ENCODE measurements around the gene CTSE.

The CTSE gene

DNA sequence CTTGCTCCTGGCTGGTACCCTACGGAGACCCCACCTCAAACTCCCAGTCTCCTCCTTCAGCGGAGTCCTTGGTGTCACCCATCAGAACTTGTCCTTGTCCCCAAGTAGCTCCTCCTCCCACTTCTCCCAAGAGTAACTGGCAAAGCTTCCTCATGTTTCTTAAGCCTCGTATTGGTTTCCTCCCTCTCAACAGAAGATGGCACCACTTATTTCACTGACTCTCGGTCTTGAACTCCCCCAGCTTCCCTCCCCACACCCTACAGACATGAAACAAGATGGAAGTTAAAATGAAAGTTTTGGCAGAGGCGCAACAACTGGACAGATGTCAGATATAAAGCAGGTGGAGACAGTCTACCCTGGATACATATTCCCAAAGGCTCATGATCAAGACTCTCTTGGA, 33.9 kb downstream of the CTSE start:
- peak; percentile 26 to 33 for DNase-seq

DNA sequence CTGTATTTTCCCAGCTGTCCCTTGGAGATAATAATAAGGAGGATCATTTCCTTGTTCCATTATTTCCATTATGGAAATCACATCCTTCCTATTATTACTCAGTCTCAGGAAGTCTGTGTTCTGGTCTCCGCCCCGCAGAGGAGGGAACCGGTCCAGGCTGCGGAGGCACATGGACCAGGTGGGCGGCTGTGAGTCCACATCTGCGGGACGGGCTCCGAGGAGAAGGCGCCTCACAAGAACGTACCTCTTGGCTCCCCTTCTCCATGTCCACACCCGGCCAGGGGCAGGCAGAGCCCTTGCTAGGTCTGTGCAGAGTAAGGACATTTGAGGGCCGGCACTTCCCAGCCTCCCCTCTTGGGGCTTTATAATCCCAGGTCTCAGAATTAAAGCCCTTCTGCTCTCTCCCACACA, 35.1 kb downstream of the CTSE start:
- DNase-seq = no peak

GRCh38 chr1:205986861-205987260, 36.8 kb downstream of the CTSE start:
- no peak for DNase-seq

DNA sequence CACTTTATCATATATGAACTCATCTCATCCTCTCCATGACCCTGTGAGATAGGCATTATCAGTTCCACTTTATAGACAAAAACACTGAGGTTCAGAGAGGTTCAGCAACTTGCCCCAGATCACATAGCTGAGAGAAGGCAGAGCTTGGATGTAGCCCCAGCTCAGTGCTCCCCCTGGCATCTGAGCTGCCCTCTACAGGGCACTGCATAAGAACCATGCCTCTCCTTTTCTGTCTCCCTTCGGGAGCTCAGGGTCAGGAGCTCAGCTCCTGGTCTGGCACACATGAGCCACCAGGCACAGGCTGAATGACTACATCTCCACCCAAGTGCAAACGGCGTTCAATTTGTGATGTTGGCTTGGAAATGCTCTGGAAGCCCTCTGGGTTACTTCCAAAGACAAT, 37.4 kb downstream of the CTSE start:
- DNase-seq = peak in 1 of 2 experiments; percentile 7

GRCh38 chr1:205985330-205986005, 38.2 kb downstream of the CTSE start:
- DNase-seq = no peak

DNA sequence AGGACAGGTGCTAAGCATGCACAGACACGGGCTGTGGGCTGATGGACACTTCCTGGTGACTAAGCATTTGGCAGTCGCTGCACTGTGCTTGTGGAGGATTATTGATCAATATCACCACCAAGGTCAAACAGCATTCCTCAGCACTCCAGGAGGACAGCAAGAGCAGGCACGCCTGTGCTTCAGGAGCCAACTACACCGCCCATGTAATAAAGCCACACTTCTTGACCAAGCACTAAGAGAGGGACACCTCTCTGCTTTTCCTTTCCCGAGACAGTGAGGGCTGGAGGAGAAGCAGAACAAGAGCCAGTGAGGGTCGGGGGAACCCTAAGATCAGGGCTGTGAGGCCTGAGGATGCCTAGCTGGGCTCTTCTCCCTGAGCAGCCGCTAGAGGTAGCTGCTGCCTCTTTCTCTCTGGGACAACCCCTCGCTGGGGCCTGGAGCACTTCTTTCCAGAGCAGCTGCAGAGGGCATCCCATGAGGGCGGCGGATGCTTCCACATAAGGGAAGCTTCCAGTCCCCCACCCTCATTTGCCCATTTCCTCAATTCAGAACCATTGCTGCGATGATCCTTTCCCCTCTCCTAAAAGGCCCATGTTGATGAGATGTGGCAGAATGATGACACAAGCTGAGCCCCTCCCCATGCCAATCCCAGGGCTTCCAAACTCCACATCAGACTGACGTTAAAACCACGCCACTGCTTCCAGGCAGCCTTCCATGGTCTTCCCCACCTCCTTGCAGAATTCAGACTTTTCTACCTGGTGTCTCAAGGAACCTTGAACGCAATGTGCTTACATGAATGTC, 39.6 kb downstream of the CTSE start:
- DNase-seq = peak; percentile 71 to 76

DNA sequence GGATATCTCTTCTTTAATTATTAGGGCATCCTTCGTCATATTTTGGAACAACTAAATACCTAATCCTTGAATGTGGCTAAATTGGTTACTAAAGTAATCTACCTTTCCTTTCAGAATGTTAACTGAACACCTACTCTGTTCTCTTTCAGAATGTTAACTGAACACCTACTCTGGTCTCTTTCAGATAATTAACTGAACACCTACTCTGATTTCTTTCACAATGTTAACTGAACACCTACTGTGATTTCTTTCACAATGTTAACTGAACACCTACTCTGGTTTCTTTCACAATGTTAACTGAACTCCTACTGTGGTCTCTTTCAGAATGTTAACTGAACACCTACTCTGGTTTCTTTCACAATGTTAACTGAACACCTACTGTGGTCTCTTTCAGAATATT, 42.4 kb downstream of the CTSE start:
- DNase-seq = no peak

DNA sequence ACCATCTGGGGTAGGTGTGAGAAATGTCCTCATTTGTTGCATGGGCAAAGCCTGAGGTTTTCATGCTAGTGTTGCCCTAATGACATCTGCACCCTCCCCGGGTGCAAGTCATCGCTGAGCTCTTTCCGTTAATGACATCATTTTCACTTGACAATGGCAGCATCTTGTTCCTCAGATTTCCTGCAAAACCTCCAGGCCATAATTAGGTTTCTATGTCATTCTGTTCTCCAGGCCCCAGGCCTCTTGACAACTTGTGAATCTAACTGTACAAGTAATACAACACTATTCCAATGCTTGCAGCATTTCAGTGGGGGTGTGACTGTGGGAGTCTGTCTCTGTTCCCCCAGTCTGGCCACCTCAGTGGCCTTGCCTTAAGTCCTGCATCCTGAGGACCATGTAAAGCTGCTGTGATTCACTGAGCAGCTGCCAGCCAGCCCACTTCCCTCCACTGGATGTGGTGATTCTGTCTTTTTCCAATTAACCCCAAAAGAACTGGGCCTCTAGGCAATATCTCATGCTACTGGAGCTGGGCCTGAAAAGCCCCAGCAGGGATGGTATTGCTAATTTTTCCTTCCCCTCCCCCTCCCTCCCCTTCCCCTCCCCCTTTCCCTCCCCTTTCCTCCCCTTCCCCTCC, 43.3 kb downstream of the CTSE start:
- no peak for DNase-seq

DNA sequence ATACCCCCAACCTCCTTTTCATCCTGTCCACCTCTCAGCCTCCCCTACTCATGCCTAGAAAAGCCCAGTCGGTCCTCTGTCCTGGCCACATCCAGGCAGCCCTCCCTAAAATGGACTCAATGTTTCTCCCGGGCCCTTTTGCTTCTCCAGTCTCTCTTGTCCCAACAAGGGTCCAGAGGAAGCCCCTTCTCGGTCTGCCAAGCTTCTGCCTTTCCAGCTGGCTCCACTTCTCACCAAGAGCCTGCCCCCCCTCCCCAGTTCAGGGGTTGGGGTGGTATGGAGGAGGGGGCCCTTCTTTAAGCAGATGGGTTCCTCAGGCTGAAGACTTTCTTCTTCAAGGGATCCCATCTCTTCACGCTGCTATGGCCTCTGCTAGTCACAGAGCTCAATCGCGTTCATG, 44.4 kb downstream of the CTSE start:
- DNase-seq = no peak

- no peak for DNase-seq
These were observed 45.0 kb downstream of the CTSE start for GRCh38 chr1:205978676-205979075.

- peak; percentile 88 to 93 for DNase-seq
These were observed 46.2 kb downstream of the CTSE start for GRCh38 chr1:205977402-205978014.

DNA sequence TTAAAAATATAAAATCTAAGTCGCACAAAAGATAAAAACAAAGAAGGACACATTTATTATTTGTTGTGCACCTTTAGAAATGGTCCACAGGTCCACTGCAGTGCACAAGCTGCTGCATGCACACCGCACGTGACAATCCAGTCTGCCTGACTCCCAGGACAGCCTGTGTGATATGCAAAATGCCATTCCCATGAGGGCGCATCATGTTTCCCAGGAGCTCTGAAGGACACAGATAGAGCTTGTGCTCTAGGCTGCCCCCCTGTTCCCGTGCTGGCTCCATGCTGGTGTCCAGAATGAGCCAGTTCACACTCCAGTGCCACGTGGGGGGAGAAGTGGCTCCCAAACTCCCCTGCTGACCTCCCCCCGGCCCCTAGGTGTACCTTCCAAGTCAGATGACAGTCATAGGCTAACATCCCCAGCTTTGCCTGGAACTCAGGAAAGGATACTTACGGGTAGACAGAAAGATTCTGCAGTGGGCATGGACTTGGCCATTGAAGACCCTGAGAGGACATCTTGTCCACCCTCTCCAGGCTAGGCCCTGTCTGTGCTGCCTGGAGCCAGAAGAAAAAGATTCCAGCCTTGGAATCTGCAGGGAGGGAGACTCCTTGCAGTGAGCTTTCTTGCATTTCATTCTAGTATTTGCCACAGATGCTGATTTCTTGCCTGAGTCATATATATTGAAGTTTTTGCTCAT, 46.8 kb downstream of the CTSE start:
- no peak for DNase-seq

GRCh38 chr1:205976036-205976435, 47.7 kb downstream of the CTSE start:
- DNase-seq = no peak

DNA sequence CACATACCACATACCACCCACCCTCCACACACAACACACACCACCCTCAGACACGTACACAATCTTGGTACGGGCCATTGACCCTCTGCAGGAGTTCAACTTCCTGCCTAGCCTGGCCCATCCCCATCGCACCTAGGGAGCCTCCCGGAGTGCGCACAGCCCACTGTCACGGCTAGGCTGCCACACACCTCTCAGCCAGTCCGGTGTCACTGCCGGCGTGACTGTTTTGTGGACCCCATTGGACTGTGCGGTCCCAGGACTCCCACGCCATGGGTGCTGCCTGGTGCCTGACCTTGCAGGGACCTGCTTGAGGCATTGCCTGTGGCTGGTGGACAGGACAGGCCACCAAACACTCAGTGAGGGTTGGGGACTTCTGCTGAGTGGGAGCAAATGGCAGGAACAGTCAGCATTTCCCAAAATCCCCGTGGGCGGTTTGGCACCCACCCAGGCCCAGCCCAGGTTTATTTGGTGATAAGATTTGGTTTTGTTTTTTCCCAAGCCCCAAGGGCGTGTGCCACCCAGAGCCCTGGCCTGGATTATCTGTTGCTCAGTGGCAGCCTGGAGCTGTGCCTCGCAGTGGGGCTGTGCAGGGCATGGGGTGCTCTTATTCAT, 48.2 kb downstream of the CTSE start:
- no peak for DNase-seq

DNA sequence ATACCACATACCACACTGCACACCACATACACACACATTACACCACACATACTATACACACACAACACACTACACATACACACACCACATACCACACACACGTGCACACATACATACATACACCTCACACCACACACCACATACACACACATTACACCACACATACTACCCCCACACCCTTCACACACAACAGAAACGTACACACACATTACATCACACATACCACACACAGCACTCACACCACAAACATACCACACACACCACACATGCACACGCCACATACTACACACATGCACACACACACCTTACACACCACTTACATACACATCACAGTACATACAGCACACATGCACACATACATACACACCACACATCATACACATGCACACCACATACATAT, 49.0 kb downstream of the CTSE start:
- DNase-seq = no peak

DNA sequence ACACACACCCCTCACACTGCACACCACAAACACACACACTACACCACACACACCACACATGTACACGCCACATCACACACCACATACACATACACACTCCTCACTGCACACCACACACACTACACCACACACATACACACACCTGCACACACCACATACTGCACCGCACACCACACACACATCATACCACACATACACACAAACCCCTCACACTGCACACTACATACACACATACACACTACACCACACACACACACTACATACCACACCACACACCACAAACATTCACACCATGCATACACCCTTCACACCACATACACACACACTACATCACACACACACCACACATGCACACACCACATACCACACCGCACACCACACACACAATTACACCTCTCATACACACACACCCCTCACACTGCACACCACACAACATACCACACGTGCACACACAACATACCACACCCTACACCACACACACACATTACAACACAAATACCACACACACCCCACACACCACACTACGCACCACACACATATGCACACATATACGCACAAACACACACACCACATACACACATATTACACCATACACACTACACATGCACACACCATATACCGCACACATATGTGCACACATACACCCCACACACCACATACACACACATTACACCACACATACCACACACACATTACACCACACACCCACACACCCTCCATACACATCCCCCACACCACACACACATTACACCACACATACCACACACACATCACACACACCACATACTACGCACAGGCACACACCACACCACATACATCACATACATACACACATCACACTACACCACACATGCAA, 50.1 kb downstream of the CTSE start:
- no peak for DNase-seq

GRCh38 chr1:205972491-205973168, 51.1 kb downstream of the CTSE start:
- no peak for DNase-seq

GRCh38 chr1:205972081-205972480, 51.6 kb downstream of the CTSE start:
- no peak for DNase-seq

DNA sequence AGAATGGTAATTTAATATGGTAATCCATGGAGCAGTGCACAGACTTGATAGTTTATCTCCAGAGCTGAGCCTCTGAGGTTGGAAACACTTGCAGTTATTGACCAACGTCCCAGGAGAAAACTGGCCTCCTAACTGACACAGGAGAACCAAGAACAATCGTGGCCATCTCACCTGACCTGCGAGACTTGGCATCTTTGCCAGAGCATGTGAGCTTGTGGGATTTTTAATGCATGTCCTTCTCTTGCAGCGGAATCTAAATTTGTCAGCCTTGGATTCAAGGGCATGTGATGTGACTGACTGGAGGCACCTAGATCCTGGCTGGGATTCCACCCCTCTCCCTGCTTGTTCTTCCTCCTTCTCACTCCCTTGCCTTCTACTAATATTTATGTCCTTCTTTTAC, 52.6 kb downstream of the CTSE start:
- no peak for DNase-seq

DNA sequence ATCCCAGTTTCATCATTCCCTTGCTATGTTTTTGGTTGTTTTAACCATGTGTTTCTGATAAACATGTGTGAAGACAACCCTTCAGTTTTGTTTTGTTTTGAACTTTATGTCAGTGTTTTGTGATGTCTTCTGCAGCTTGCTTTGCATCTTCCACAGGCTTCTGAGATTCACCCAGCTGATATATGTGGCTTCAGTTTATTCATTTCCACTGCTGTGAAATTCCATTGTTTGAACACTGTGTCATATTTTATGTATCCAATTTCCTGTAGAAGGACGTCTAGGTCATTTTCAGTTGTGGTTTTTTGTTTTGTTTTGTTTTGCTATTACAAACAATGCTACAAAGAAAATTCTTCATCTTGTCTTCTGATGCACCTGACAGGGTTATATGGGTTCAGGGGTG, 53.2 kb downstream of the CTSE start:
- DNase-seq = no peak

GRCh38 chr1:205969229-205969628, 54.5 kb downstream of the CTSE start:
- DNase-seq = no peak

Data from Kasumi-1 (cell line).